DND-41 (cell line): ENCODE measurements around the gene INTS13.
A peak's percentile ranks its signal among the peaks of the same experiment; 100 is the strongest.

Experiments used
- ATAC-seq: fragments of 200-7000 bp; cut with Tn5 transposase; 3 replicates; pipeline ENCODE4 v1.9.1; 2021; ENCODE audit warnings: low read depth; ENCODE audit not compliant: insufficient read depth
- DNase-seq: peaks from one replicate; pipeline ENCODE4 v3.0.0-alpha.2; 2020
- H2AFZ ChIP-seq: 2 replicates; pipeline ENCODE4 v1.6.0; 2012; ENCODE audit warnings: low read depth, low read length
- H3K27ac ChIP-seq: 2 replicates; pipeline ENCODE4 v1.5.1; 2012; ENCODE audit warnings: low read length, inconsistent platforms
- H3K27me3 ChIP-seq: fragments of 200-600 bp; sonication (generic); 2 replicates; pipeline ENCODE4 v1.6.0; 2012; ENCODE audit warnings: low read length, mild to moderate bottlenecking, inconsistent platforms; ENCODE audit not compliant: insufficient read depth, poor library complexity
- H3K36me3 ChIP-seq: 2 replicates; pipeline ENCODE4 v1.5.1; 2012; ENCODE audit warnings: low read length, inconsistent platforms; ENCODE audit not compliant: insufficient read depth
- H3K4me1 ChIP-seq: 2 replicates; pipeline ENCODE4 v1.5.1; 2012; ENCODE audit warnings: mild to moderate bottlenecking, low read length; ENCODE audit not compliant: insufficient read depth
- H3K4me2 ChIP-seq: 2 replicates; pipeline ENCODE4 v1.6.0; 2012; ENCODE audit warnings: mild to moderate bottlenecking, moderate library complexity, low read length, inconsistent platforms; ENCODE audit not compliant: insufficient read depth
- H3K4me3 ChIP-seq, 2 experiments: fragments of 200-600 bp in 1 of 2; shearing (Covaris generic) in 1 of 2; 2 replicates each; pipeline ENCODE4 v1.5.1; 2012 to 2016; ENCODE audit warnings: inconsistent platforms in 2 of 2, low read length in 2 of 2, mild to moderate bottlenecking in 2 of 2, low read depth in 1 of 2, moderate library complexity in 1 of 2
- H3K79me2 ChIP-seq: 2 replicates; pipeline ENCODE4 v1.6.0; 2012; ENCODE audit warnings: low read length, inconsistent platforms; ENCODE audit not compliant: insufficient read depth
- H3K9ac ChIP-seq: 2 replicates; pipeline ENCODE4 v1.6.0; 2012; ENCODE audit warnings: low read depth, mild to moderate bottlenecking, inconsistent platforms, low read length, moderate library complexity
- H3K9me3 ChIP-seq: 2 replicates; pipeline ENCODE4 v1.5.1; 2012; ENCODE audit warnings: low read length, moderate library complexity, mild to moderate bottlenecking, inconsistent platforms; ENCODE audit not compliant: insufficient read depth, severe bottlenecking
- H4K20me1 ChIP-seq: 2 replicates; pipeline ENCODE4 v1.6.0; 2012; ENCODE audit warnings: low read length; ENCODE audit not compliant: insufficient read depth
- EZH2 ChIP-seq: IDR thresholded peaks from 3 replicates; pipeline ENCODE4 v1.6.1; 2012; ENCODE audit warnings: borderline replicate concordance, low read depth, mild to moderate bottlenecking, moderate library complexity, low read length, inconsistent platforms; ENCODE audit not compliant: severe bottlenecking
- TF ChIP-seq, protein P1 (sequence below): IDR thresholded peaks from 2 replicates; pipeline ENCODE4 v1.5.1; 2012; ENCODE audit warnings: borderline replicate concordance, low read length, moderate library complexity, mild to moderate bottlenecking; ENCODE audit not compliant: poor library complexity, severe bottlenecking; ENCODE audit errors: extremely low read depth

The INTS13 gene

DNA sequence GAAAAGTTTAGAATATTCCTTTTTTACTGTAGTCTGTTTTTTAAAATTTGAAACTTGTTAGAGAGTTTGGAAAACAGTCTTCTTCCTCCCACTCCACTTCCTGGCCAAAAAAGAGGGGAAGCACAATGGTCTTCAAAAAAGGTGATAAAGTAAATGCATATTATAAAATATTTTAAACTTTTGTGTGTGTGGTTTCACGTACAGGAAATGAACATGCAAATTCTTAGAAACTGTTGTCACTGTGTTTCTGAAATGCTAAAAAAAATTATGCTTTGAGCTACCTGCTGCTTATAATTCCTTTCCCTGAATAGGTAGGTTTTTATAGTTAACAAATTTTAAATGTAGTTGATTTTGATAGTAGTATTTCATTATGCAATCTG, 3.4 kb upstream of the INTS13 start:
- H3K4me3 ChIP-seq: peak overlapping the region; percentile 90 to 95; a peak in 3 of 4 replicates
- H3K27ac ChIP-seq: peak overlapping the region; percentile 78
- peak overlapping the region; percentile 90 for H3K9ac ChIP-seq

DNA sequence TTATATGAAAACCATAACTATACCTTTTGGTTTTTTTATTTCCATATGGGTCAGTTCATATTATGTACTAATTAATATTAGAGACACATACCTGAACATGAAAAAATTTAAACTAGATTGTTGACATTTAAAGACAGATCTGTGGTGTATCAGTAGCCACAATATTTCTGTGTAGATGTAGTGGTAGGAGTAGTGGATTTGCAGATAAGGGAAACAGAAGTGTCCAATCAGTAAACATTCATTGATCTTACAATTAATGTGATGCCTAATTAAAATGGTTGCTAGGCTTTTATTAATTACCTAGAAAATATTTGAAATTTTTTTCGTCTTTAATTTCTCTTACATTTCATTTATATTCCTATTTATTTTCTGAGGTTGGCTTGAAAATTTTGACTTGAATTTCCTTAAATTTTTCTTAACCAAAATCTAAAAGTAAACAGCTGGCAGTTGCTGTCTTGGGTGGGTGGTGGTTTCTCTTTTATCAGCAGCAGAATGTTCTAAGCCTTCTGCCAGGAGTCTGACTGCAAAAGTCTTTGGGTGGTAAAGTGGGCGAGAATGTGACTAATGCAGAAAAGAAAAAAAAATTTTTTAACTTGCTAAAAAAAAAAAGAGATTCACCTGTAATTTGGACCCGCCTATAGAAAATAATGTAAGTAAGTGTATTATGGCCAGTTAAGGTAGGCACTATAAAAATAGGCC, 2.9 kb upstream of the INTS13 start:
- Histone ChIP-seq H3K79me2 (peaks cover 97% of the 10 kb centered on the region), H3K27ac (peak overlapping the region; percentile 78), H3K4me1 (peaks cover 65% of the 10 kb centered on the region), H3K27me3 (no peaks in the 10 kb centered on the region), H3K9me3 (peaks cover 2% of the 10 kb centered on the region), H3K4me3 (peak overlapping the region; percentile 90 to 95), H3K36me3 (no peaks in the 10 kb centered on the region; the same call in 1 of the 2 replicates), H2AFZ (no peak overlapping the region), H3K4me2 (peak overlapping the region; percentile 84), H3K9ac (peak overlapping the region; percentile 90), H4K20me1 (peaks cover 18% of the 10 kb centered on the region)
- ATAC-seq (no peak), DNase-seq (peak; percentile 56)
- TF ChIP-seq EZH2: no peak

More for the DNA sequence above, 3.4 kb upstream of the INTS13 start:
- H3K4me2 ChIP-seq: peak overlapping the region; percentile 84
- H4K20me1 ChIP-seq: peaks cover 22% of the 10 kb centered on the region
- TF ChIP-seq, protein P1, sequence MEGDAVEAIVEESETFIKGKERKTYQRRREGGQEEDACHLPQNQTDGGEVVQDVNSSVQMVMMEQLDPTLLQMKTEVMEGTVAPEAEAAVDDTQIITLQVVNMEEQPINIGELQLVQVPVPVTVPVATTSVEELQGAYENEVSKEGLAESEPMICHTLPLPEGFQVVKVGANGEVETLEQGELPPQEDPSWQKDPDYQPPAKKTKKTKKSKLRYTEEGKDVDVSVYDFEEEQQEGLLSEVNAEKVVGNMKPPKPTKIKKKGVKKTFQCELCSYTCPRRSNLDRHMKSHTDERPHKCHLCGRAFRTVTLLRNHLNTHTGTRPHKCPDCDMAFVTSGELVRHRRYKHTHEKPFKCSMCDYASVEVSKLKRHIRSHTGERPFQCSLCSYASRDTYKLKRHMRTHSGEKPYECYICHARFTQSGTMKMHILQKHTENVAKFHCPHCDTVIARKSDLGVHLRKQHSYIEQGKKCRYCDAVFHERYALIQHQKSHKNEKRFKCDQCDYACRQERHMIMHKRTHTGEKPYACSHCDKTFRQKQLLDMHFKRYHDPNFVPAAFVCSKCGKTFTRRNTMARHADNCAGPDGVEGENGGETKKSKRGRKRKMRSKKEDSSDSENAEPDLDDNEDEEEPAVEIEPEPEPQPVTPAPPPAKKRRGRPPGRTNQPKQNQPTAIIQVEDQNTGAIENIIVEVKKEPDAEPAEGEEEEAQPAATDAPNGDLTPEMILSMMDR: no peak
- H3K79me2 ChIP-seq: peaks cover 97% of the 10 kb centered on the region
- H3K4me1 ChIP-seq: peaks cover 60% of the 10 kb centered on the region
- H3K27me3 ChIP-seq: no peaks in the 10 kb centered on the region
- no peak for DNase-seq
- no peaks in the 10 kb centered on the region; the same call in 1 of the 2 replicates for H3K36me3 ChIP-seq
- ATAC-seq: no peak
- H2AFZ ChIP-seq: no peak overlapping the region
- peaks cover 2% of the 10 kb centered on the region for H3K9me3 ChIP-seq

DNA sequence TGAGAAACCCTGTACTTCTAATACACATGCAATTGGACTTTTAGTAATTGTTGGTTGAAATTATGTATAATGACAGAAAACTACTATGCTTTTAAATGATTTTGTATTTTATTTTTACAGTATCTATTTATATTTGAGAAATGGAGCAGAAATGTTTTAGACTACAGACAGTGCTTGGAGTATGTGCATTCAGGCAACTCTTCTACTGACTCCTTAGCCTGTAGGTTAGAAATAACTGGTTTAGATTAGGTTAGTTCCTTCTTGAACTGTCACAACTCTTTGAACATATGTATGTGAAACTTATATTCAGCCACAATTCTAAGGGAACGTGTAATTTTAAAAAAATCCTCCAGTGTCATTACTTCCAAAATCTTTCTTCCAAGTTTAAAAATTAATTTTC, 2.2 kb upstream of the INTS13 start:
- ATAC-seq: no peak
- Histone ChIP-seq H3K9ac (peak overlapping the region; percentile 90), H3K27ac (peak overlapping the region; percentile 78)

DNA sequence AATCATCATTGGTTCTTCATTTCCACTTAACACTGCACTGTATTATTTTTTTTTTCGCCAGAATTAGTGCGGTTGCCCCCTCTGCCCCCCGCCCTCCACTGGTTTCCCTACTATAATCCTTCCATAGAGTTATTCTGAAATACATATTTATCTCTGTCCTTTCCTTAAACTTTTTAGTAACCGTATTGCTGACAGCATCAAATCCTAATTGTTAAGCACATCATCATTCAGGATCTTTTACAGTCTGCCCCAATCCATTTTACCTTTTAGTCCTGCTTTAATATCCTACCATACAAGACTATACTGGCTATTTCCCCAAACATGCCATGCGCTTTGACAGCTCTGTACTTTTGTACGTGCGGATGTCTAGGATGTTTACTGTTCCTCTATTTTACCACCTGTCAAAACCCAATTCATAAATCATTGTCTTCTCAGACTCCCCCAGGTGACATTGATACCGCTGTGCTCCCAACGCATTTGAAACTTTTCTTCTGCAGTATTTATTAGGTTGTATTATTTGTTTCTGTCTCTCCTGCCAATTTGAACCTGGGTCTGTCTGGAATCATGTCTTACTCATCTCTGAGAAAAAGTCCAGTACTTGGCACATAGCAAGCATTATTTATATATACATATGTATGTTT, 1.5 kb upstream of the INTS13 start:
- peaks cover 11% of the 10 kb centered on the region for H3K36me3 ChIP-seq
- peaks cover 23% of the 10 kb centered on the region for H4K20me1 ChIP-seq
- H3K79me2 ChIP-seq: peaks cover 97% of the 10 kb centered on the region
- ATAC-seq (no peak), DNase-seq (no peak)
- H3K9ac ChIP-seq: peak overlapping the region; percentile 90
- H3K9me3 ChIP-seq: peaks cover 2% of the 10 kb centered on the region
- TF ChIP-seq, protein P1: no peak
- TF ChIP-seq EZH2: no peak
- H2AFZ ChIP-seq: peak overlapping the region; percentile 95; the same call in 1 of the 2 replicates
- H3K4me2 ChIP-seq: peak overlapping the region; percentile 84
- H3K27me3 ChIP-seq: no peaks in the 10 kb centered on the region
- peak overlapping the region; percentile 90 to 95 for H3K4me3 ChIP-seq
- H3K4me1 ChIP-seq: peaks cover 77% of the 10 kb centered on the region
- peak overlapping the region; percentile 92 for H3K27ac ChIP-seq

More for the DNA sequence above, 2.2 kb upstream of the INTS13 start:
- Histone ChIP-seq H3K79me2 (peaks cover 97% of the 10 kb centered on the region), H3K27me3 (no peaks in the 10 kb centered on the region), H3K4me3 (peak overlapping the region; percentile 90 to 95; a peak in 3 of 4 replicates), H4K20me1 (peaks cover 19% of the 10 kb centered on the region), H3K36me3 (peaks cover 4% of the 10 kb centered on the region), H2AFZ (no peak overlapping the region), H3K4me2 (peak overlapping the region; percentile 84), H3K4me1 (peaks cover 72% of the 10 kb centered on the region), H3K9me3 (peaks cover 2% of the 10 kb centered on the region)
- TF ChIP-seq EZH2: no peak
- TF ChIP-seq, protein P1: no peak
- no peak for DNase-seq
